Smooth muscle cell (in vitro differentiated cells): ENCODE measurements around the gene LIMS2. TPM values are rescaled to one million over a fixed set of nuclear protein-coding genes. Genes with fewer than 3 reads are reported as not detected.

Source experiments
- DNase-seq: peaks from one replicate; lab custom pipeline; 2025; ENCODE audit not compliant: unreplicated experiment; lab: John Stamatoyannopoulos, UW
- H2AFZ ChIP-seq: fragments of 200-600 bp; sonication (generic); 2 replicates; pipeline ENCODE4 v1.6.0; 2016; ENCODE audit warnings: antibody characterized with exemption, low read depth, mild to moderate bottlenecking
- H3F3A ChIP-seq: fragments of 200-600 bp; sonication (generic); 2 replicates; pipeline ENCODE4 v1.6.0; 2017; ENCODE audit warnings: antibody characterized with exemption, low read depth
- H3K27ac ChIP-seq: fragments of 200-600 bp; sonication (generic); 2 replicates; pipeline ENCODE4 v1.5.1; 2016; ENCODE audit warnings: low read depth, mild to moderate bottlenecking
- H3K27me3 ChIP-seq: fragments of 200-600 bp; sonication (generic); 2 replicates; pipeline ENCODE4 v1.6.1; 2016; ENCODE audit warnings: low read depth, mild to moderate bottlenecking
- H3K36me3 ChIP-seq: fragments of 200-600 bp; sonication (generic); 2 replicates; pipeline ENCODE4 v1.5.1; 2016; ENCODE audit warnings: low read depth
- H3K4me1 ChIP-seq: fragments of 200-600 bp; sonication (generic); 2 replicates; pipeline ENCODE4 v1.5.1; 2016; ENCODE audit warnings: low read depth
- H3K4me2 ChIP-seq: fragments of 200-600 bp; sonication (generic); 2 replicates; pipeline ENCODE4 v1.6.0; 2016; ENCODE audit warnings: mild to moderate bottlenecking
- H3K4me3 ChIP-seq: fragments of 200-600 bp; sonication (generic); 2 replicates; pipeline ENCODE4 v1.5.1; 2016; ENCODE audit warnings: mild to moderate bottlenecking
- H3K79me2 ChIP-seq: fragments of 200-600 bp; sonication (generic); 2 replicates; pipeline ENCODE4 v1.6.0; 2016; ENCODE audit warnings: low read depth, mild to moderate bottlenecking
- H3K9ac ChIP-seq: fragments of 200-600 bp; sonication (generic); 2 replicates; pipeline ENCODE4 v1.6.0; 2016; ENCODE audit warnings: low read depth
- H3K9me3 ChIP-seq: fragments of 200-600 bp; sonication (generic); replicated peaks from 2 replicates; pipeline ENCODE4 v1.5.1; 2016; ENCODE audit warnings: low read depth
- H4K20me1 ChIP-seq: fragments of 200-600 bp; sonication (generic); 2 replicates; pipeline ENCODE4 v1.6.0; 2016; ENCODE audit warnings: low read depth
- WGBS: methylation state at CpG from one replicate; pipeline ENCODE4 v1.1.7; 2016; ENCODE audit warnings: low lambda C conversion rate; 5-methylcytosine and 5-hydroxymethylcytosine counted together
- polyA plus RNA-seq: library from polyadenylated mRNA; unstranded; fragments of >200 nt; fragmentation: Nextera tagmentation; extraction: Ambion mirVana; gene quantifications from 2 replicates; pipeline ENCODE4 v1.2.1, GENCODE V29; 2016
- total RNA-seq: library from RNA; depleted of rRNA; stranded (reverse); fragments of >200 nt; gene quantifications from 2 replicates; pipeline ENCODE4 v1.2.3, GENCODE V29; 2014
- TF ChIP-seq, protein P1 (sequence below): fragments of 200-600 bp; sonication (generic); IDR thresholded peaks from 2 replicates; pipeline ENCODE4 v1.5.1; 2017; ENCODE audit warnings: borderline replicate concordance, mild to moderate bottlenecking, antibody characterized with exemption; ENCODE audit not compliant: insufficient read depth, poor library complexity, severe bottlenecking

Gene LIMS2
- total and polyA plus RNA-seq, 2 experiments from 2014 or later = 8.4 to 22.3 TPM

DNA sequence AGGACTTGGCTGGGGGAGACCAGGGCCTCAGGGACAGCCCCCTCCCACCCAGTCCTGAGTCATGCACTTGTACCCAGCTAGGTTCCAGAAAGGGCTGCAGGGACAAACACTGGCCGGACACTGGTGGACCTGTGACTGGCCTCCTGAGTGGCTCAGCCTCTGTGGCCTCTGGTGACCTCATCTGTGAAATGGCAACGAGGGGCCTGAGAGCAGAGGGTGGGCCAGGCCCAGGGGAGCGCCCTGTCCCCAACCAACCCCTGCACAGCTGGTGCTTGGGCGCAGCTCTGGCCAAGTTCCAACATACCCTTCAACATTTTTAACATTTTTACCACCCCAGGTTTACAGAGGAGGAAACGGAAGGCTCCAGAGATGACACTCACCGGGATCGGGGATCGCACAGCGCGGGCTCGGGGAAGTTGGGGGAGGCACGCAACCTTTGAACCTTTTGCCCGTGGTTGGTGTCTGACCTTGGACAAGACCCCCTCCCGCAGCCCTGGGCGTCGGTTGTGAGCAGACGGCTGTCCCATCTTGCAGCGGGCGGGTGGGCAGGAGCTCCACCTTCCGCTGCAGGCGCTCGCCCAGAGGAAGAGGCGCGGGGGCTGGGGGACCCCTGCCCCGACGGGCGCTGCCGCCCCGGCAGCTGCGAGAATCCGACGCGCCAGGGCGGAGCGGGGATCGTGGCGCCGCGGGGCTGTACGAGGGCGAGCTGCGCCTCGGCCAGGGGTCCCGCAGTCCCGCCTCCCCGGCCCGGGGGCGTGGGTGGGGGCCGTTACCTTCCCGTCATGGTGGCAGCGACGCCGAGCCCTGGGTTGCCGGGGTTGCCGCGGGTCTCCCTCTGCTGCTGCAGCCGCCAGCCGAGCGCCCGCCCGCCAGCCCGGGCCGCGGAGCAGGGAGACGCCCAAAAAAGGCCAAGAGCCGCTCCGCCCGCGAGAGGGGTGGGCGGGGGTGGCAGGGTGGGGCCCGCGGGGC lies 805 bp downstream of the LIMS2 start:
- H3K4me2 ChIP-seq = peak overlapping the region; percentile 92
- TF ChIP-seq, protein P1, sequence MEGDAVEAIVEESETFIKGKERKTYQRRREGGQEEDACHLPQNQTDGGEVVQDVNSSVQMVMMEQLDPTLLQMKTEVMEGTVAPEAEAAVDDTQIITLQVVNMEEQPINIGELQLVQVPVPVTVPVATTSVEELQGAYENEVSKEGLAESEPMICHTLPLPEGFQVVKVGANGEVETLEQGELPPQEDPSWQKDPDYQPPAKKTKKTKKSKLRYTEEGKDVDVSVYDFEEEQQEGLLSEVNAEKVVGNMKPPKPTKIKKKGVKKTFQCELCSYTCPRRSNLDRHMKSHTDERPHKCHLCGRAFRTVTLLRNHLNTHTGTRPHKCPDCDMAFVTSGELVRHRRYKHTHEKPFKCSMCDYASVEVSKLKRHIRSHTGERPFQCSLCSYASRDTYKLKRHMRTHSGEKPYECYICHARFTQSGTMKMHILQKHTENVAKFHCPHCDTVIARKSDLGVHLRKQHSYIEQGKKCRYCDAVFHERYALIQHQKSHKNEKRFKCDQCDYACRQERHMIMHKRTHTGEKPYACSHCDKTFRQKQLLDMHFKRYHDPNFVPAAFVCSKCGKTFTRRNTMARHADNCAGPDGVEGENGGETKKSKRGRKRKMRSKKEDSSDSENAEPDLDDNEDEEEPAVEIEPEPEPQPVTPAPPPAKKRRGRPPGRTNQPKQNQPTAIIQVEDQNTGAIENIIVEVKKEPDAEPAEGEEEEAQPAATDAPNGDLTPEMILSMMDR = no peak
- H4K20me1 ChIP-seq = no peaks in the 10 kb centered on the region
- H2AFZ ChIP-seq = peak overlapping the region; percentile 74
- H3K4me3 ChIP-seq = peak overlapping the region; percentile 61
- no peak overlapping the region for H3K27ac ChIP-seq
- DNase-seq = no peak
- H3K9ac ChIP-seq = peak overlapping the region; percentile 13
- peaks cover 4% of the 10 kb centered on the region for H3F3A ChIP-seq
- no peaks in the 10 kb centered on the region for H3K36me3 ChIP-seq
- H3K79me2 ChIP-seq = peaks cover 7% of the 10 kb centered on the region
- no peaks in the 10 kb centered on the region for H3K9me3 ChIP-seq
- WGBS = 9% methylated on average over 45 of the region's 72 CpGs
- no peaks in the 10 kb centered on the region for H3K4me1 ChIP-seq
- peaks cover 13% of the 10 kb centered on the region for H3K27me3 ChIP-seq

DNA sequence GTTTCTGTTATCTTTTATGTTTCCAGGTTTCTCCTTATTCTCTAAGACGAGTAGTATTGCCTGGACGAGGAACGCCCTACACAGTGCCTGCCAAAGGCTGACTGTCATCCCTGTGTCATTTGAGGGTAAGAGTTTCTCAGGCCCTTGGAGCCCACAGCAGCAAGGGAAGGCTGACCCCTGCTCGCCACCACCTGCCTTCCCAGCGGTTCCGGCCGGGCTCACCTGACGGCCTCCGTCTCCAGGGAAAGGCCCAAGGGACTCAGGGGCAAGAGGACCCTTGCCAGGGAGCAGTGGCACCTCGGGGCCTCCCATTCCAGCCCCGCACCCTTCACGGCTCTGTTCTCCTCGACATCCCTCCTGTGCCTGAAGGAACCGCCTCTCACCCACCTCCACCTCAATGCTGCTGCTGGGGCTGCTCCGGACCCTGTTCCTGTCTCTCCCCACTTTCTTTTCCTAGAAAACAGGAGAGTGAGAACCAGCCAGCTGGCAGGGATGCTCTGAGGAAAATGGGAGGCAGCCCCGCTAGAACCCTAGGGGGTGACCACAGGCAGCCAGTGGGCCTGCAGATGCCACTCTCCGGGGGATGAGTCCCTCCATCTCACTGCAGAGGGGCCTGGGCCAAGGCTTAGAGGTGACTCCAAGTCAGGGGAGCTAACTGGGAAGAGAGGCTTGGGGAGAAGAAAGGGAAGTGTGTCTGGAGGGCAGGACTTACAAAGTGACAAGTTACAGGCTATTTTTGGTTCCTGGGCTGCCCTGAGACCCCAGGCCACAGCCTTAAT lies 1.9 kb downstream of the LIMS2 start:
- no peak overlapping the region for H3K4me3 ChIP-seq

DNA sequence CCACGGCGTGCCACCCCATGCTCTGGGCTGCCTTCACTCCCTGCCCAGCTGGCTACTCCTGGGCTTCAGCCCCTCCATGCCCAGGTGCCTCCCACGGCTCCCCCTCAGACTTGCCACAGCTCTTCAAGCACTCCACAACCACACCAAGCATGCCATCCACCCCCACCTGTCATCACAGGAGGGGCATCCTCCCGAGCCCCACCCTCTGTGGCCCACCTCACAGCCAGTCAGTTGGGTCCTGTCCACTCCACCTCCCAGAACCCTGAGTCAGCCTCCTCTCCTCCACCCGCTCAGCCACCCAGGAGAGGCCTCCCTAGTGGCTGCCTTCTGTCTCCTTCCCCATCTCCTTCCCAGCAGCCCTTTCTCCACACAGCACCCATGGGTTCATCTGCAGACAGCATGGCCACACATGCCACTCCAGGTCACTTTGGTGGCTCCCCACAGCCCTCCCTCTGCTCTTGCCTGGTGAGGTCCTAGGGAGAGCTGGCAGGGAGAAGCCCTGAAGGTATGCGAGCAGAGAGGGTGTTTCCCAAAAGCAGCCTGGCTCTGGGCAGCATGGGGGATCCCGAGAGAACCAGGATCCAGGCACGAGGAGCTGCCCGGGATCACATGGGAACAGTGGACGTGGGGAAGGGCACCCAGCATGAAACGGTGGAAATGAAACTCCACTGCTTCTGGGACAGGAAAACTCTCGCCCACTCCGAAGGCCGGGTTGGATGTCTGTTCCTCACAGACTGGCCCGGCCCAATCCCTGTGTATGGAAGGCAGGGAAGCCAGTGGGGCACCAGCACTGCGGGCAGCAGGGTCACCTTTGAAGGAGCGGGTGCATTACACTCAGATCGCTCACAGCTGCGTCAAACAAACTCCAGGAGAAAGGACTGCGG lies 2.7 kb downstream of the LIMS2 start:
- H3F3A ChIP-seq = peaks cover 4% of the 10 kb centered on the region
- no peak overlapping the region for H3K4me2 ChIP-seq
- no peak overlapping the region for H3K9ac ChIP-seq
- H3K79me2 ChIP-seq = peaks cover 15% of the 10 kb centered on the region
- H3K36me3 ChIP-seq = no peaks in the 10 kb centered on the region
- no peak overlapping the region for H3K4me3 ChIP-seq
- 88% methylated on average over 20 of the region's 20 CpGs for WGBS
- H3K27ac ChIP-seq = no peak overlapping the region
- no peak overlapping the region for H2AFZ ChIP-seq
- DNase-seq = no peak
- H4K20me1 ChIP-seq = peaks cover 11% of the 10 kb centered on the region
- no peaks in the 10 kb centered on the region for H3K4me1 ChIP-seq
- H3K27me3 ChIP-seq = peaks cover 8% of the 10 kb centered on the region
- TF ChIP-seq, protein P1 = no peak
- H3K9me3 ChIP-seq = no peaks in the 10 kb centered on the region

More for the DNA sequence above, 1.9 kb downstream of the LIMS2 start:
- Histone ChIP-seq H3K27me3 (peaks cover 13% of the 10 kb centered on the region), H3K27ac (no peak overlapping the region), H4K20me1 (peaks cover 7% of the 10 kb centered on the region), H3K4me2 (peak overlapping the region; percentile 92), H2AFZ (no peak overlapping the region), H3K36me3 (no peaks in the 10 kb centered on the region), H3K9ac (no peak overlapping the region), H3K79me2 (peaks cover 7% of the 10 kb centered on the region), H3F3A (peaks cover 4% of the 10 kb centered on the region), H3K4me1 (no peaks in the 10 kb centered on the region), H3K9me3 (no peaks in the 10 kb centered on the region)
- no peak for DNase-seq
- TF ChIP-seq, protein P1 = no peak
- WGBS = 92% methylated on average over 17 of the region's 17 CpGs
